NCI-H748 (cell line): ENCODE measurements around the gene ABLIM2.

Experiments
- DNase-seq: peaks from one replicate; lab custom pipeline; 2025; ENCODE audit not compliant: unreplicated experiment; lab: John Stamatoyannopoulos, UW

ABLIM2 gene

GRCh38 chr4:8176547-8177399 lies 18.2 kb upstream of the ABLIM2 start:
- DNase-seq, result peak; percentile 52

- DNase-seq, result no peak
Observed at GRCh38 chr4:8175686-8176085, 17.1 kb upstream of the ABLIM2 start.

GRCh38 chr4:8174970-8175369 lies 16.4 kb upstream of the ABLIM2 start:
- no peak for DNase-seq

GRCh38 chr4:8173492-8174242 lies 15.1 kb upstream of the ABLIM2 start:
- no peak for DNase-seq

GRCh38 chr4:8171984-8172924 lies 13.6 kb upstream of the ABLIM2 start:
- no peak for DNase-seq

- DNase-seq, result no peak
Observed at GRCh38 chr4:8171266-8171665, 12.7 kb upstream of the ABLIM2 start.

GRCh38 chr4:8170341-8170740 lies 11.7 kb upstream of the ABLIM2 start:
- DNase-seq, result no peak

- no peak for DNase-seq
Observed at GRCh38 chr4:8169763-8170162, 11.2 kb upstream of the ABLIM2 start.

- no peak for DNase-seq
Observed at GRCh38 chr4:8168832-8169598, 10.4 kb upstream of the ABLIM2 start.

GRCh38 chr4:8168232-8168631 lies 9.6 kb upstream of the ABLIM2 start:
- no peak for DNase-seq

- DNase-seq, result no peak
Observed at GRCh38 chr4:8167815-8168214, 9.2 kb upstream of the ABLIM2 start.

- DNase-seq, result no peak
Observed at GRCh38 chr4:8167291-8167690, 8.7 kb upstream of the ABLIM2 start.

- DNase-seq, result no peak
Observed at GRCh38 chr4:8165374-8165896, 6.8 kb upstream of the ABLIM2 start.

- DNase-seq, result no peak
Observed at GRCh38 chr4:8164687-8165086, 6.1 kb upstream of the ABLIM2 start.

GRCh38 chr4:8164194-8164565 lies 5.6 kb upstream of the ABLIM2 start:
- DNase-seq, result no peak

GRCh38 chr4:8163436-8164193 lies 5.0 kb upstream of the ABLIM2 start:
- no peak for DNase-seq

GRCh38 chr4:8163026-8163425 lies 4.4 kb upstream of the ABLIM2 start:
- no peak for DNase-seq

GRCh38 chr4:8162625-8163024 lies 4.0 kb upstream of the ABLIM2 start:
- peak; percentile 28 for DNase-seq

GRCh38 chr4:8160572-8160971 lies 2.0 kb upstream of the ABLIM2 start:
- no peak for DNase-seq

GRCh38 chr4:8160233-8160560 lies 1.6 kb upstream of the ABLIM2 start:
- DNase-seq, result no peak
